AG09309 (cell line): Measurements from ENCODE around the gene ITIH1.
A peak's percentile ranks its signal among the peaks of the same experiment; 100 is the strongest.

Experiments used
- DNase-seq: peaks from one replicate; pipeline ENCODE4 v3.0.0-alpha.2; 2010; ENCODE audit warnings: low read depth
- H3K4me3 ChIP-seq: 2 replicates; pipeline ENCODE4 v1.5.1; 2011; ENCODE audit warnings: mild to moderate bottlenecking, low read depth, low read length, moderate library complexity; ENCODE audit not compliant: control insufficient read depth
- TF ChIP-seq, protein P1 (sequence below): IDR thresholded peaks from 2 replicates; pipeline ENCODE4 v1.5.1; 2011; ENCODE audit warnings: mild to moderate bottlenecking, low read depth, low read length, inconsistent platforms; ENCODE audit not compliant: insufficient read depth, control insufficient read depth; ENCODE audit errors: missing control alignments

The ITIH1 gene

DNA sequence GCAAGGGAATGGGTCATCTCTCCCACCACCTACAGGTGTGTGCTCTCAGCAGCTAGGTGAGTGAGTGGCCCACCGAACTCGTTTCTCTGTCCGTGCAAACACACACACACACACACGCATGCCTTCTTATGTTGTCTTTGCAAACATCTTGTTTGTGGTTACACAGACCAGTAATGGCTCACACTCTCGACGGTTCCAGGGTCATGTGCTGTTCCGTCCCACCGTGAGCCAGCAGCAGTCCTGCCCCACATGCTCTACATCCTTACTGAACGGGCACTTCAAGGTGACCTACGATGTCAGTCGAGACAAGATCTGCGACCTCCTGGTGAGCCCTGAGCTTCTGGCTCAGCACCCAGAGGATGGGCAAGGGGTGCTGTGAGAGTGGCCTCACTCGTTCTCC is 4.3 kb downstream of the ITIH1 start:
- TF ChIP-seq, protein P1, sequence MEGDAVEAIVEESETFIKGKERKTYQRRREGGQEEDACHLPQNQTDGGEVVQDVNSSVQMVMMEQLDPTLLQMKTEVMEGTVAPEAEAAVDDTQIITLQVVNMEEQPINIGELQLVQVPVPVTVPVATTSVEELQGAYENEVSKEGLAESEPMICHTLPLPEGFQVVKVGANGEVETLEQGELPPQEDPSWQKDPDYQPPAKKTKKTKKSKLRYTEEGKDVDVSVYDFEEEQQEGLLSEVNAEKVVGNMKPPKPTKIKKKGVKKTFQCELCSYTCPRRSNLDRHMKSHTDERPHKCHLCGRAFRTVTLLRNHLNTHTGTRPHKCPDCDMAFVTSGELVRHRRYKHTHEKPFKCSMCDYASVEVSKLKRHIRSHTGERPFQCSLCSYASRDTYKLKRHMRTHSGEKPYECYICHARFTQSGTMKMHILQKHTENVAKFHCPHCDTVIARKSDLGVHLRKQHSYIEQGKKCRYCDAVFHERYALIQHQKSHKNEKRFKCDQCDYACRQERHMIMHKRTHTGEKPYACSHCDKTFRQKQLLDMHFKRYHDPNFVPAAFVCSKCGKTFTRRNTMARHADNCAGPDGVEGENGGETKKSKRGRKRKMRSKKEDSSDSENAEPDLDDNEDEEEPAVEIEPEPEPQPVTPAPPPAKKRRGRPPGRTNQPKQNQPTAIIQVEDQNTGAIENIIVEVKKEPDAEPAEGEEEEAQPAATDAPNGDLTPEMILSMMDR = no peak
- no peak overlapping the region for H3K4me3 ChIP-seq
- DNase-seq = no peak

DNA sequence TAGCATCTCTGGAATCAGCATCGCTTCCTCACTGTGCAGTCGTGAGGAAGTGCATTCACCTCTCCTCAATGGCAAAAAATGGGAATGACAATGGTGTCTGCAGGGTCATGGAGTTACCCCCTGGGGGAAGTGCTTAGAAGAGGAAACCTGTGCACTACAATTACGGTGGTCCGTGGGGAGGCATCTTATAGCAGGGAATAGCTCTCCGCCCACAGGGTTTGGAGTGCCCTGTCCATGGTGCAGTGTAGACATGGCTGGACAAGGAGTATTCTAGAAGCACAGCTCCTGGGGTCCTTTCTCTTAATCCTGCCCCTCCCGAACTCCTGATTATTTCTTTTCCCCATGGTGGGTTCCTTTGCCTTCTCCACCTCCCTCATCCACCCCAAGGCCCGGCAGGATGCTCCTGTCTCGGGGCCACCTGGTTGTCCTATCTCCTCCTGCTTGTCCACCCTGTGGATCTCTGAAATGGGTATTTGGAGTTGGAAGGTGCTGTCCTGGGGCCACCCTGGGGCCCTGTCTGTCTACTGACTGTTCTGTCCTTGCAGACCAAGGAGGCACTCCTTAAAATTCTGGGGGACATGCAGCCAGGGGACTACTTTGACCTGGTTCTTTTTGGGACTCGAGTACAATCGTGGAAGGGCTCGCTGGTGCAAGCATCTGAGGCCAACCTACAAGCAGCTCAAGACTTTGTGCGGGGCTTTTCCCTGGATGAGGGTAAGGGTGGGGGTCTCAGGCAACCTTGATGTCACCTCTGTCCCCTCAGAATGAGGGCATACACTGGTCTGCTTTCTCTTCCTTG is 5.2 kb downstream of the ITIH1 start:
- DNase-seq = no peak
- H3K4me3 ChIP-seq = no peak overlapping the region
- TF ChIP-seq, protein P1 = no peak

DNA sequence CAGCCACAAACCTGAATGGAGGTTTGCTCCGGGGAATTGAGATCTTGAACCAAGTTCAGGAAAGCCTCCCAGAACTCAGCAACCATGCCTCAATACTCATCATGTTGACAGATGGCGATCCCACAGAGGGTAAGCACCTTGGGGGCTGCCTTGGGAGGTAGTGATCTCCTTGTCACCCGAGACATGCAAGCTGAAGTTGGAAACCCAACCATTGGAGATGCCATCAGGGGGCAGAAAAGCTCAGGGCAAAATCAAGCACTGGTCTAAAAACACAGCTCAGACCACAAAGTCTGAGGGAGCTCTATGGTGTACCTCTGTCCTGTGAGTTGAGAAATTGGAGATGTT is 5.8 kb downstream of the ITIH1 start:
- TF ChIP-seq, protein P1 = peak; percentile 6
- H3K4me3 ChIP-seq = no peak overlapping the region
- DNase-seq = no peak

DNA sequence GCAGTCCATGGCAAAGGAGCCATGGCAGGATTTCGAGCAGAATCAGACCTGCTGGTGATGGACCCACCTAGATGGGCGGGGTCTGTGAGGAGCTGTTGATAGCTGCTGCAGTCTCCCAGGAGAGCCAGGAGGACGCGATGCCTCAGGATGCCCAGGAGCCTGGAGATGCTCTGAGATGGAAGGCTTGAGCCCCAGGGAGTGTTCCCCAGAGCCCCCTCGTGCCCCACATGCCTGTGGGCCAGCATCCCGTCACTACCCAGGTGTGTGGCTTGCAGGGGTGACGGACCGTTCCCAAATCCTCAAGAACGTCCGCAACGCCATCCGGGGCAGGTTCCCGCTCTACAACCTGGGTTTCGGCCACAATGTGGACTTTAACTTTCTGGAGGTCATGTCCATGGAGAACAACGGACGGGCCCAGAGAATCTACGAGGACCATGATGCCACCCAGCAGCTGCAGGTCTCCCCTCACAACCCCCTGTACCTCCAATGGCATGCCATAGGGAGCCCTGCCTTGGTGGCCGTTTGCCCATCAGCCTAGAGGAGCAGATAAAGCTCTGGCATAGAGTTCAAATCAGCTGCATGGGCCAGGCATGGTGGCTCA is 6.7 kb downstream of the ITIH1 start:
- no peak overlapping the region for H3K4me3 ChIP-seq
- TF ChIP-seq, protein P1 = no peak
- DNase-seq = no peak

GRCh38 chr3:52784931-52785590 is 7.7 kb downstream of the ITIH1 start:
- TF ChIP-seq, protein P1 = no peak
- DNase-seq = no peak
- no peak overlapping the region for H3K4me3 ChIP-seq

- H3K4me3 ChIP-seq = no peak overlapping the region
- DNase-seq = no peak
- TF ChIP-seq, protein P1 = no peak
Observed at GRCh38 chr3:52786330-52787215, 9.2 kb downstream of the ITIH1 start.
